HUES48 (cell line): ENCODE results near the gene SETD3.

ENCODE experiments used
- H3K27ac ChIP-seq: one replicate; pipeline ENCODE4 v1.7.0; 2013; ENCODE audit warnings: low read depth, low read length, inconsistent platforms
- H3K27me3 ChIP-seq: 2 replicates; pipeline ENCODE4 v1.6.1; 2013; ENCODE audit warnings: mild to moderate bottlenecking, low read length; ENCODE audit not compliant: control insufficient read depth, insufficient read depth
- H3K36me3 ChIP-seq: 2 replicates; pipeline ENCODE4 v1.6.1; 2013; ENCODE audit warnings: low read length; ENCODE audit not compliant: control insufficient read depth, insufficient read depth
- H3K4me1 ChIP-seq: 2 replicates; pipeline ENCODE4 v1.6.1; 2013; ENCODE audit warnings: mild to moderate bottlenecking, low read length; ENCODE audit not compliant: control insufficient read depth, insufficient read depth
- H3K4me3 ChIP-seq: 2 replicates; pipeline ENCODE4 v1.5.1; 2013; ENCODE audit warnings: mild to moderate bottlenecking, low read depth, low read length
- H3K9ac ChIP-seq: 2 replicates; pipeline ENCODE4 v1.6.1; 2013; ENCODE audit warnings: mild to moderate bottlenecking, low read depth, low read length, moderate library complexity
- H3K9me3 ChIP-seq: 2 replicates; pipeline ENCODE4 v1.6.1; 2013; ENCODE audit warnings: low read length; ENCODE audit not compliant: control insufficient read depth, insufficient read depth

Gene SETD3

GRCh38 chr14:99480917-99481744 is 472 bp upstream of the SETD3 start, which contains the start of gene CCNK:
TSS of gene CCNK (plus strand) at chr14:99481409. CDS start at chr14:99492678, 11,269 bp downstream.
- Histone ChIP-seq H3K27ac (peak within 1 kb of the TSS; percentile 95), H3K9ac (peak within 1 kb of the TSS; percentile 91), H3K27me3 (no peaks in the 10 kb centered on the region), H3K4me1 (peaks cover 16% of the 10 kb centered on the region; the same call in 1 of the 2 replicates), H3K4me3 (peak within 1 kb of the TSS; percentile 78), H3K9me3 (no peaks in the 10 kb centered on the region), H3K36me3 (no peaks in the 10 kb centered on the region)

- Histone ChIP-seq H3K9me3 (no peaks in the 10 kb centered on the region), H3K4me3 (peak overlapping the region; percentile 78), H3K9ac (no peak overlapping the region; the same call in 1 of the 2 replicates), H3K36me3 (no peaks in the 10 kb centered on the region), H3K4me1 (peaks cover 25% of the 10 kb centered on the region; the same call in 1 of the 2 replicates), H3K27ac (peak overlapping the region; percentile 87), H3K27me3 (no peaks in the 10 kb centered on the region)
These were observed 1.3 kb downstream of the SETD3 start for GRCh38 chr14:99479160-99479905.

- H3K27me3 ChIP-seq, result no peaks in the 10 kb centered on the region
- peaks cover 32% of the 10 kb centered on the region for H3K4me1 ChIP-seq
- no peaks in the 10 kb centered on the region for H3K9me3 ChIP-seq
- no peaks in the 10 kb centered on the region for H3K36me3 ChIP-seq
- no peak overlapping the region for H3K9ac ChIP-seq
- no peak overlapping the region for H3K27ac ChIP-seq
- no peak overlapping the region for H3K4me3 ChIP-seq
These were observed 2.5 kb downstream of the SETD3 start for GRCh38 chr14:99478128-99478527.

GRCh38 chr14:99476864-99477263 is 3.8 kb downstream of the SETD3 start:
- Histone ChIP-seq H3K4me3 (no peak overlapping the region), H3K9me3 (no peaks in the 10 kb centered on the region), H3K27ac (no peak overlapping the region), H3K4me1 (peaks cover 27% of the 10 kb centered on the region), H3K9ac (no peak overlapping the region), H3K27me3 (no peaks in the 10 kb centered on the region), H3K36me3 (no peaks in the 10 kb centered on the region)

GRCh38 chr14:99475660-99476059 is 5.0 kb downstream of the SETD3 start:
- no peak overlapping the region for H3K4me3 ChIP-seq
- H3K9ac ChIP-seq, result no peak overlapping the region
- H3K9me3 ChIP-seq, result no peaks in the 10 kb centered on the region
- H3K27ac ChIP-seq, result peak overlapping the region; percentile 13
- H3K27me3 ChIP-seq, result no peaks in the 10 kb centered on the region
- H3K36me3 ChIP-seq, result no peaks in the 10 kb centered on the region
- H3K4me1 ChIP-seq, result peaks cover 27% of the 10 kb centered on the region

- H3K4me1 ChIP-seq, result peaks cover 28% of the 10 kb centered on the region
- H3K27me3 ChIP-seq, result no peaks in the 10 kb centered on the region
- H3K4me3 ChIP-seq, result no peak overlapping the region
- H3K27ac ChIP-seq, result peak overlapping the region; percentile 13
- no peaks in the 10 kb centered on the region for H3K9me3 ChIP-seq
- no peaks in the 10 kb centered on the region for H3K36me3 ChIP-seq
- no peak overlapping the region for H3K9ac ChIP-seq
These were observed 5.5 kb downstream of the SETD3 start for GRCh38 chr14:99475179-99475578.

- Histone ChIP-seq H3K27ac (no peak overlapping the region), H3K36me3 (no peaks in the 10 kb centered on the region), H3K4me3 (no peak overlapping the region), H3K9ac (no peak overlapping the region), H3K4me1 (peaks cover 24% of the 10 kb centered on the region), H3K27me3 (no peaks in the 10 kb centered on the region), H3K9me3 (no peaks in the 10 kb centered on the region)
These were observed 7.2 kb downstream of the SETD3 start for GRCh38 chr14:99473458-99473857.

GRCh38 chr14:99472937-99473336 is 7.7 kb downstream of the SETD3 start:
- Histone ChIP-seq H3K36me3 (no peaks in the 10 kb centered on the region), H3K9me3 (no peaks in the 10 kb centered on the region), H3K27ac (no peak overlapping the region), H3K4me3 (no peak overlapping the region), H3K27me3 (no peaks in the 10 kb centered on the region), H3K9ac (no peak overlapping the region), H3K4me1 (peaks cover 24% of the 10 kb centered on the region)

- no peaks in the 10 kb centered on the region for H3K36me3 ChIP-seq
- H3K27me3 ChIP-seq, result no peaks in the 10 kb centered on the region
- H3K27ac ChIP-seq, result no peak overlapping the region
- H3K9me3 ChIP-seq, result no peaks in the 10 kb centered on the region
- H3K9ac ChIP-seq, result no peak overlapping the region
- H3K4me1 ChIP-seq, result peaks cover 24% of the 10 kb centered on the region
- no peak overlapping the region for H3K4me3 ChIP-seq
These were observed 8.9 kb downstream of the SETD3 start for GRCh38 chr14:99471731-99472130.

- Histone ChIP-seq H3K9ac (no peak overlapping the region), H3K9me3 (no peaks in the 10 kb centered on the region), H3K4me1 (peaks cover 15% of the 10 kb centered on the region), H3K4me3 (no peak overlapping the region), H3K27ac (no peak overlapping the region), H3K27me3 (no peaks in the 10 kb centered on the region), H3K36me3 (peaks cover 13% of the 10 kb centered on the region; the same call in 1 of the 2 replicates)
These were observed 11.6 kb downstream of the SETD3 start for GRCh38 chr14:99468836-99469592.
